Measurements from ENCODE around the gene STAT3. TPM values are rescaled to one million over a fixed set of nuclear protein-coding genes. Genes with fewer than 3 reads are reported as not detected.
"Not testable (repeated sequence)": the region's sequence is repeated elsewhere in the genome, so short reads cannot be mapped to it uniquely, and the experiment has no call there.

STAT3 gene
- total and polyA plus RNA-seq, 9 of the 15 experiments (the other 6 are each of a cell fraction or from before 2014, with no cell fraction given), result 90.0 to 179 (median 114) TPM

DNA sequence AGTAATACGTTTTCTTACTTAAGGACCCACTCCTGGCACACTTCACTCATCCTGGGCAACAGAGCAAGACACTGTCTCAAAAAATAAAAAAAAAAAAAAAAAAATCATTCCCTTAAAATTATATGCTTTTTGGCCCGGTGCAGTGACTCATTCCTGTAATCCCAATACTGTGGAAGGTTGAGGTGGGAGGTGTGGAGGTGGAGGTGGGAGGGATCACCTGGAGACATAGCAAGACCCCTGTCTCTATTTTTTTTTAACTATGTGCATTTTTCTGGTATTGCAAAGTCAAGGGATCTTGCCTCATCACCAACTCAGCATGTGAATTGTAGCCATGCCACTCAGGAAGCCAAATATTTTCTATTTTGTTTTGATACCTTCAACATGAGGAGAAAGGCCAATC, 121.8 kb downstream of the STAT3 start (continued):
- TF ChIP-seq, protein P1, sequence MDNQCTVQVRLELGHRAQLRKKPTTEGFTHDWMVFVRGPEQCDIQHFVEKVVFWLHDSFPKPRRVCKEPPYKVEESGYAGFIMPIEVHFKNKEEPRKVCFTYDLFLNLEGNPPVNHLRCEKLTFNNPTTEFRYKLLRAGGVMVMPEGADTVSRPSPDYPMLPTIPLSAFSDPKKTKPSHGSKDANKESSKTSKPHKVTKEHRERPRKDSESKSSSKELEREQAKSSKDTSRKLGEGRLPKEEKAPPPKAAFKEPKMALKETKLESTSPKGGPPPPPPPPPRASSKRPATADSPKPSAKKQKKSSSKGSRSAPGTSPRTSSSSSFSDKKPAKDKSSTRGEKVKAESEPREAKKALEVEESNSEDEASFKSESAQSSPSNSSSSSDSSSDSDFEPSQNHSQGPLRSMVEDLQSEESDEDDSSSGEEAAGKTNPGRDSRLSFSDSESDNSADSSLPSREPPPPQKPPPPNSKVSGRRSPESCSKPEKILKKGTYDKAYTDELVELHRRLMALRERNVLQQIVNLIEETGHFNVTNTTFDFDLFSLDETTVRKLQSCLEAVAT (IDR thresholded peaks at IDR 0.05), result 0 out of 4 replicates have a peak, but pooled peaks of 1 of the 2 experiments have one; percentile 20

DNA sequence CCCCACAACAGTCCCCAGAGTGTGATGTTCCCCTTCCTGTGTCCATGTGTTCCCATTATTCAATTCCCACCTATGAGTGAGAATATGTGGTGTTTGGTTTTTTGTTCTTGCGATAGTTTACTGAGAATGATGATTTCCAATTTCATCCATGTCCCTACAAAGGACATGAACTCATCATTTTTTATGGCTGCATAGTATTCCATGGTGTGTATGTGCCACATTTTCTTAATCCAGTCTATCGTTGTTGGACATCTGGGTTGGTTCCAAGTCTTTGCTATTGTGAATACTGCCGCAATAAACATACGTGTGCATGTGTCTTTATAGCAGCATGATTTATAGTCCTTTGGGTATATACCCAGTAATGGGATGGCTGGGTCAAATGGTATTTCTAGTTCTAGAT, 123.9 kb downstream of the STAT3 start:
- FAIRE-seq; H4K20me1 ChIP-seq (replicated peaks; ENCODE audit: control insufficient read depth, insufficient read depth, low read length); H3K27me3 ChIP-seq (ENCODE audit: control insufficient read depth in 2 of 2, insufficient read depth in 2 of 2, low read length in 2 of 2); H3K4me3 ChIP-seq; CTCF ChIA-PET (ENCODE audit: low intra/inter-chr PET ratio); H3K4me2 ChIP-seq (ENCODE audit: insufficient read depth, low read length); H3K9ac ChIP-seq (ENCODE audit: insufficient read depth in 1 of 2, low read depth in 2 of 2, low read length in 2 of 2); H2AFZ ChIP-seq (ENCODE audit: low read depth, low read length); in situ Hi-C loops (cut with MboI); H3K27ac ChIP-seq (ENCODE audit: extremely low read depth, low read depth, low read length); intact Hi-C loops (cut with micrococcal nuclease); H3K9me1 ChIP-seq (ENCODE audit: control insufficient read depth, insufficient read depth, low read length); ATAC-seq; DNase-seq (ENCODE audit: extremely low read depth in 1 of 4, low spot score in 3 of 4); H3K9me3 ChIP-seq (replicated peaks; ENCODE audit: control insufficient read depth, insufficient read depth, low read depth, low read length): not testable (repeated sequence)
- TSS peak; percentile 20 for BruUV-seq (replicated peaks)
- POLR2A ChIA-PET, result interaction anchor here (0.6 kb wide), 1 partner anchor 322 kb away, joined by 3 read pairs; no protein-coding TSS in a partner anchor
- Histone ChIP-seq H3K4me1 (replicated peaks in 1 of 2; ENCODE audit: control insufficient read depth in 2 of 2, insufficient read depth in 2 of 2, low read length in 2 of 2) (peaks cover 10 to 18% of the 10 kb centered on the region in 2 experiments), H3K79me2 (ENCODE audit: control insufficient read depth, insufficient read depth, low read length) (peaks cover 88% of the 10 kb centered on the region), H3K36me3 (ENCODE audit: control insufficient read depth, insufficient read depth, low read length) (peaks cover 21% of the 10 kb centered on the region; the same call in 2 of the 3 replicates)
- peak; percentile 71; the same call in 1 of the 2 replicates for TF ChIP-seq BCOR (IDR thresholded peaks at IDR 0.05)
- TF ChIP-seq SUPT5H (IDR thresholded peaks at IDR 0.05), result peak; percentile 11
- peak; percentile 39 to 58; a peak in 3 of 4 replicates for TF ChIP-seq KDM1A (IDR thresholded peaks at IDR 0.05)
- TF ChIP-seq POLR2A (conservative IDR thresholded peaks at IDR 0.05), result peak; percentile 2; the same call in 1 of the 2 replicates
- TF ChIP-seq ZNF146 (CRISPR knock-in tag; IDR thresholded peaks at IDR 0.05; ENCODE audit: unreplicated experiment), result peak; percentile 44
- WGBS (ENCODE audit: insufficient coverage, low coverage, missing lambda C conversion rate), result 80% methylated on average over 1 of the region's 4 CpGs

Other genes with a start within 250 kb of the STAT3 start
Only the 7 nearest of the 15 such genes appear.
- 92.4 and 113 TPM in 2 replicates for gene STAT5B, start 112.1 kb downstream of the STAT3 start, total RNA-seq (2014; rRNA removed)
- 75.5 and 75.7 TPM in 2 replicates for gene STAT5B, start 112.1 kb downstream of the STAT3 start, total RNA-seq (2014; rRNA removed; fragmentation: Illumina TruSeq; extraction: Trizol)
- gene STAT5B, start 112.1 kb downstream of the STAT3 start, total RNA-seq (2015; rRNA removed; fragmentation: Illumina TruSeq; extraction: Trizol), result 63.5 and 65.2 TPM in 2 replicates
- 134 TPM in 2 replicates for gene STAT5B, start 112.1 kb downstream of the STAT3 start, total RNA-seq (2021)
- 147 and 176 TPM in 2 replicates for gene STAT5B, start 112.1 kb downstream of the STAT3 start, polyA plus RNA-seq (2011; rRNA removed)
- 117 and 130 TPM in 2 replicates for gene STAT5B, start 112.1 kb downstream of the STAT3 start, polyA plus RNA-seq (2014; fragmentation: Illumina TruSeq; extraction: Trizol)
- gene STAT5B, start 112.1 kb downstream of the STAT3 start, polyA plus RNA-seq (2014; fragmentation: Nextera tagmentation; extraction: Ambion mirVana), result 10 to 100 TPM; 20.8 to 23.5 TPM
- gene STAT5B, start 112.1 kb downstream of the STAT3 start, polyA plus RNA-seq (2014; rRNA removed), result 109 and 124 TPM in 2 replicates
- 391 and 467 TPM in 2 replicates for gene STAT5A, start 99.9 kb downstream of the STAT3 start, total RNA-seq (2014; rRNA removed)
- 156 and 174 TPM in 2 replicates for gene STAT5A, start 99.9 kb downstream of the STAT3 start, total RNA-seq (2014; rRNA removed; fragmentation: Illumina TruSeq; extraction: Trizol)
- 177 and 195 TPM in 2 replicates for gene STAT5A, start 99.9 kb downstream of the STAT3 start, total RNA-seq (2015; rRNA removed; fragmentation: Illumina TruSeq; extraction: Trizol)
- gene STAT5A, start 99.9 kb downstream of the STAT3 start, total RNA-seq (2021), result 377 and 414 TPM in 2 replicates
- 131 and 196 TPM in 2 replicates for gene STAT5A, start 99.9 kb downstream of the STAT3 start, polyA plus RNA-seq (2011; rRNA removed)
- 379 and 415 TPM in 2 replicates for gene STAT5A, start 99.9 kb downstream of the STAT3 start, polyA plus RNA-seq (2014; fragmentation: Illumina TruSeq; extraction: Trizol)
- 10 to 100 TPM; 79.9 to 81.8 TPM for gene STAT5A, start 99.9 kb downstream of the STAT3 start, polyA plus RNA-seq (2014; fragmentation: Nextera tagmentation; extraction: Ambion mirVana)
- 239 and 248 TPM in 2 replicates for gene STAT5A, start 99.9 kb downstream of the STAT3 start, polyA plus RNA-seq (2014; rRNA removed)
- 126 and 135 TPM in 2 replicates for gene CAVIN1, start 34.8 kb upstream of the STAT3 start, total RNA-seq (2014; rRNA removed)
- gene CAVIN1, start 34.8 kb upstream of the STAT3 start, total RNA-seq (2014; rRNA removed; fragmentation: Illumina TruSeq; extraction: Trizol), result 56.1 and 57.8 TPM in 2 replicates
- gene CAVIN1, start 34.8 kb upstream of the STAT3 start, total RNA-seq (2015; rRNA removed; fragmentation: Illumina TruSeq; extraction: Trizol), result 74.5 and 80.0 TPM in 2 replicates
- gene CAVIN1, start 34.8 kb upstream of the STAT3 start, total RNA-seq (2021), result 143 and 162 TPM in 2 replicates
- gene CAVIN1, start 34.8 kb upstream of the STAT3 start, polyA plus RNA-seq (2011; rRNA removed), result 44.6 and 60.0 TPM in 2 replicates
- gene CAVIN1, start 34.8 kb upstream of the STAT3 start, polyA plus RNA-seq (2014; fragmentation: Illumina TruSeq; extraction: Trizol), result 77.6 and 93.7 TPM in 2 replicates
- 1 to 10 TPM; 6.8 to 8.6 TPM for gene CAVIN1, start 34.8 kb upstream of the STAT3 start, polyA plus RNA-seq (2014; fragmentation: Nextera tagmentation; extraction: Ambion mirVana)
- gene CAVIN1, start 34.8 kb upstream of the STAT3 start, polyA plus RNA-seq (2014; rRNA removed), result 72.9 and 92.8 TPM in 2 replicates
- 71.7 and 82.2 TPM in 2 replicates for gene ATP6V0A1, start 70.4 kb upstream of the STAT3 start, total RNA-seq (2014; rRNA removed)
- 75.5 and 89.2 TPM in 2 replicates for gene ATP6V0A1, start 70.4 kb upstream of the STAT3 start, total RNA-seq (2014; rRNA removed; fragmentation: Illumina TruSeq; extraction: Trizol)
- 54.9 and 56.1 TPM in 2 replicates for gene ATP6V0A1, start 70.4 kb upstream of the STAT3 start, total RNA-seq (2015; rRNA removed; fragmentation: Illumina TruSeq; extraction: Trizol)
- gene ATP6V0A1, start 70.4 kb upstream of the STAT3 start, total RNA-seq (2021), result 127 and 141 TPM in 2 replicates
- 102 and 104 TPM in 2 replicates for gene ATP6V0A1, start 70.4 kb upstream of the STAT3 start, polyA plus RNA-seq (2011; rRNA removed)
- 143 and 158 TPM in 2 replicates for gene ATP6V0A1, start 70.4 kb upstream of the STAT3 start, polyA plus RNA-seq (2014; fragmentation: Illumina TruSeq; extraction: Trizol)
- 10 to 100 TPM; 11.8 to 46.3 TPM for gene ATP6V0A1, start 70.4 kb upstream of the STAT3 start, polyA plus RNA-seq (2014; fragmentation: Nextera tagmentation; extraction: Ambion mirVana)
- 62.7 and 80.3 TPM in 2 replicates for gene ATP6V0A1, start 70.4 kb upstream of the STAT3 start, polyA plus RNA-seq (2014; rRNA removed)
- 13.9 and 14.0 TPM in 2 replicates for gene NAGLU, start 147.8 kb upstream of the STAT3 start, total RNA-seq (2014; rRNA removed)
- gene NAGLU, start 147.8 kb upstream of the STAT3 start, total RNA-seq (2014; rRNA removed; fragmentation: Illumina TruSeq; extraction: Trizol), result 2.6 and 3.6 TPM in 2 replicates
- 9.3 and 10.7 TPM in 2 replicates for gene NAGLU, start 147.8 kb upstream of the STAT3 start, total RNA-seq (2015; rRNA removed; fragmentation: Illumina TruSeq; extraction: Trizol)
- 18.0 and 21.5 TPM in 2 replicates for gene NAGLU, start 147.8 kb upstream of the STAT3 start, total RNA-seq (2021)
- 8.5 and 8.6 TPM in 2 replicates for gene NAGLU, start 147.8 kb upstream of the STAT3 start, polyA plus RNA-seq (2011; rRNA removed)
- 6.2 and 12.7 TPM in 2 replicates for gene NAGLU, start 147.8 kb upstream of the STAT3 start, polyA plus RNA-seq (2014; fragmentation: Illumina TruSeq; extraction: Trizol)
- under 1 TPM; 0.04 to 0.21 TPM for gene NAGLU, start 147.8 kb upstream of the STAT3 start, polyA plus RNA-seq (2014; fragmentation: Nextera tagmentation; extraction: Ambion mirVana)
- 17.2 and 20.8 TPM in 2 replicates for gene NAGLU, start 147.8 kb upstream of the STAT3 start, polyA plus RNA-seq (2014; rRNA removed)
- gene HSD17B1, start 164.5 kb upstream of the STAT3 start, total RNA-seq (2014; rRNA removed), result 21.1 and 25.0 TPM in 2 replicates
- gene HSD17B1, start 164.5 kb upstream of the STAT3 start, total RNA-seq (2014; rRNA removed; fragmentation: Illumina TruSeq; extraction: Trizol), result 1.1 and 1.3 TPM in 2 replicates
- 6.7 and 7.1 TPM in 2 replicates for gene HSD17B1, start 164.5 kb upstream of the STAT3 start, total RNA-seq (2015; rRNA removed; fragmentation: Illumina TruSeq; extraction: Trizol)
- 12.9 and 13.9 TPM in 2 replicates for gene HSD17B1, start 164.5 kb upstream of the STAT3 start, total RNA-seq (2021)
- gene HSD17B1, start 164.5 kb upstream of the STAT3 start, polyA plus RNA-seq (2011; rRNA removed), result 3.6 and 5.3 TPM in 2 replicates
- gene HSD17B1, start 164.5 kb upstream of the STAT3 start, polyA plus RNA-seq (2014; fragmentation: Illumina TruSeq; extraction: Trizol), result 1.6 and 7.0 TPM in 2 replicates
- gene HSD17B1, start 164.5 kb upstream of the STAT3 start, polyA plus RNA-seq (2014; fragmentation: Nextera tagmentation; extraction: Ambion mirVana), result under 1 TPM; 0.55 to 0.73 TPM
- 17.0 and 17.3 TPM in 2 replicates for gene HSD17B1, start 164.5 kb upstream of the STAT3 start, polyA plus RNA-seq (2014; rRNA removed)
- 43.5 and 62.9 TPM in 2 replicates for gene COASY, start 173.7 kb upstream of the STAT3 start, total RNA-seq (2014; rRNA removed)
- 33.3 and 43.2 TPM in 2 replicates for gene COASY, start 173.7 kb upstream of the STAT3 start, total RNA-seq (2014; rRNA removed; fragmentation: Illumina TruSeq; extraction: Trizol)
- 25.4 and 32.0 TPM in 2 replicates for gene COASY, start 173.7 kb upstream of the STAT3 start, total RNA-seq (2015; rRNA removed; fragmentation: Illumina TruSeq; extraction: Trizol)
- 167 and 175 TPM in 2 replicates for gene COASY, start 173.7 kb upstream of the STAT3 start, total RNA-seq (2021)
- gene COASY, start 173.7 kb upstream of the STAT3 start, polyA plus RNA-seq (2011; rRNA removed), result 38.7 and 58.6 TPM in 2 replicates
- 99.8 and 139 TPM in 2 replicates for gene COASY, start 173.7 kb upstream of the STAT3 start, polyA plus RNA-seq (2014; fragmentation: Illumina TruSeq; extraction: Trizol)
- gene COASY, start 173.7 kb upstream of the STAT3 start, polyA plus RNA-seq (2014; fragmentation: Nextera tagmentation; extraction: Ambion mirVana), result 10 to 100 TPM; 62.3 to 80.6 TPM
- 80.5 and 95.2 TPM in 2 replicates for gene COASY, start 173.7 kb upstream of the STAT3 start, polyA plus RNA-seq (2014; rRNA removed)